NCI-H146 treated with DMSO at 0.1 percent for 48 hours (cell line): ENCODE measurements around the gene PARVG.
"Not testable (repeated sequence)": the region's sequence is repeated elsewhere in the genome, so short reads cannot be mapped to it uniquely, and the experiment has no call there.

ENCODE experiments used
- DNase-seq: peaks from one replicate; lab custom pipeline; 2025; ENCODE audit not compliant: unreplicated experiment; lab: John Stamatoyannopoulos, UW

The PARVG gene

GRCh38 chr22:44237290-44237689 is 56.6 kb downstream of the PARVG start:
- DNase-seq = no peak

GRCh38 chr22:44241121-44241520 is 60.4 kb downstream of the PARVG start:
- DNase-seq = not testable (repeated sequence)

- no peak for DNase-seq
Observed at GRCh38 chr22:44242946-44243724, 62.4 kb downstream of the PARVG start.

GRCh38 chr22:44243761-44244160 is 63.0 kb downstream of the PARVG start:
- no peak for DNase-seq

GRCh38 chr22:44244265-44244822 is 63.6 kb downstream of the PARVG start:
- DNase-seq = no peak

- DNase-seq = no peak
Observed at GRCh38 chr22:44245438-44245837, 64.7 kb downstream of the PARVG start.

GRCh38 chr22:44245867-44246266 is 65.1 kb downstream of the PARVG start:
- no peak for DNase-seq

GRCh38 chr22:44246615-44247326 is 66.0 kb downstream of the PARVG start:
- no peak for DNase-seq

- DNase-seq = no peak
Observed at GRCh38 chr22:44247346-44247745, 66.6 kb downstream of the PARVG start.

GRCh38 chr22:44247923-44248892 is 67.5 kb downstream of the PARVG start:
- DNase-seq = no peak

- no peak for DNase-seq
Observed at GRCh38 chr22:44248926-44249325, 68.2 kb downstream of the PARVG start.

- no peak for DNase-seq
Observed at GRCh38 chr22:44249376-44250147, 68.8 kb downstream of the PARVG start.

GRCh38 chr22:44254811-44255210 is 74.1 kb downstream of the PARVG start:
- no peak for DNase-seq

- DNase-seq = no peak
Observed at GRCh38 chr22:44256085-44256484, 75.4 kb downstream of the PARVG start.

GRCh38 chr22:44256556-44257485 is 76.1 kb downstream of the PARVG start:
- no peak for DNase-seq
